DOHH2 (cell line): ENCODE results near the gene MYCBP2.

Experiments used
- H3F3A ChIP-seq: fragments of 200-600 bp; sonication (generic), shearing (Covaris generic); 2 replicates; pipeline ENCODE4 v1.6.0; 2016; ENCODE audit warnings: antibody characterized with exemption, mild to moderate bottlenecking; ENCODE audit not compliant: control insufficient read depth, insufficient read depth
- H3K27ac ChIP-seq: fragments of 200-600 bp; sonication (generic); 2 replicates; pipeline ENCODE4 v1.5.1; 2014; ENCODE audit warnings: low read depth, mild to moderate bottlenecking, low read length, moderate library complexity
- H3K27me3 ChIP-seq: fragments of 200-600 bp; sonication (generic); 2 replicates; pipeline ENCODE4 v1.6.1; 2014; ENCODE audit warnings: mild to moderate bottlenecking, low read length, mixed read lengths; ENCODE audit not compliant: control insufficient read depth
- H3K36me3 ChIP-seq: fragments of 200-600 bp; sonication (generic); 2 replicates; pipeline ENCODE4 v1.6.1; 2014; ENCODE audit warnings: mild to moderate bottlenecking, low read length, moderate library complexity, mixed read lengths; ENCODE audit not compliant: control insufficient read depth
- H3K4me1 ChIP-seq: fragments of 200-600 bp; sonication (generic); 2 replicates; pipeline ENCODE4 v1.6.1; 2014; ENCODE audit warnings: mild to moderate bottlenecking, low read length, mixed read lengths; ENCODE audit not compliant: control insufficient read depth
- H3K4me2 ChIP-seq: fragments of 200-600 bp; sonication (generic); 2 replicates; pipeline ENCODE4 v1.6.0; 2014; ENCODE audit warnings: mild to moderate bottlenecking, low read length, moderate library complexity
- H3K4me3 ChIP-seq: fragments of 200-600 bp; sonication (generic); 2 replicates; pipeline ENCODE4 v1.5.1; 2014; ENCODE audit warnings: mild to moderate bottlenecking, low read length, mixed read lengths
- H3K79me2 ChIP-seq: fragments of 200-600 bp; sonication (generic); 2 replicates; pipeline ENCODE4 v1.6.1; 2014; ENCODE audit warnings: mild to moderate bottlenecking, low read length, mixed read lengths; ENCODE audit not compliant: control insufficient read depth
- H3K9me2 ChIP-seq: fragments of 200-600 bp; sonication (generic); replicated peaks from 2 replicates; pipeline ENCODE4 v1.6.1; 2014; ENCODE audit warnings: mild to moderate bottlenecking, low read length, mixed read lengths; ENCODE audit not compliant: control insufficient read depth
- H3K9me3 ChIP-seq: fragments of 200-600 bp; sonication (generic); 2 replicates; pipeline ENCODE4 v1.6.1; 2014; ENCODE audit warnings: antibody characterized with exemption, low read length, mixed read lengths; ENCODE audit not compliant: control insufficient read depth, insufficient read depth
- H4K20me1 ChIP-seq: fragments of 200-600 bp; sonication (generic); 2 replicates; pipeline ENCODE4 v1.6.0; 2014; ENCODE audit warnings: low read depth, mild to moderate bottlenecking, antibody characterized with exemption, low read length, moderate library complexity; ENCODE audit not compliant: control insufficient read depth, insufficient read depth
- CTCF ChIP-seq: fragments of 200-600 bp; sonication (generic); IDR thresholded peaks from one replicate; pipeline ENCODE4 v1.5.1; 2014; ENCODE audit warnings: antibody characterized with exemption, mild to moderate bottlenecking, low read depth, low read length; ENCODE audit not compliant: poor library complexity, severe bottlenecking
- EZH2phosphoT487 ChIP-seq: fragments of 200-600 bp; sonication (generic); IDR thresholded peaks from 2 replicates; pipeline ENCODE4 v1.6.1; 2017; ENCODE audit warnings: borderline replicate concordance, mild to moderate bottlenecking, antibody characterized with exemption, low read length, moderate library complexity, mixed read lengths

The MYCBP2 gene

GRCh38 chr13:77048681-77049080, 278.2 kb downstream of the MYCBP2 start:
- Histone ChIP-seq H3K4me1 (no peaks in the 10 kb centered on the region), H3K9me3 (no peaks in the 10 kb centered on the region), H3K4me3 (no peak overlapping the region), H3K27ac (no peak overlapping the region), H3K79me2 (no peaks in the 10 kb centered on the region), H3K4me2 (no peak overlapping the region), H3K36me3 (peaks cover 71% of the 10 kb centered on the region), H3K9me2 (no peaks in the 10 kb centered on the region), H4K20me1 (no peaks in the 10 kb centered on the region), H3F3A (0 out of 2 replicates have a peak, but pooled peaks cover 2% of the 10 kb centered on the region), H3K27me3 (no peaks in the 10 kb centered on the region)
- TF ChIP-seq CTCF (no peak), EZH2phosphoT487 (no peak)

GRCh38 chr13:77047649-77048343, 279.1 kb downstream of the MYCBP2 start:
- no peak overlapping the region for H3K27ac ChIP-seq
- H3K4me3 ChIP-seq, result no peak overlapping the region
- H4K20me1 ChIP-seq, result no peaks in the 10 kb centered on the region
- no peaks in the 10 kb centered on the region for H3K9me3 ChIP-seq
- H3K4me1 ChIP-seq, result no peaks in the 10 kb centered on the region
- TF ChIP-seq CTCF (no peak), EZH2phosphoT487 (no peak)
- H3K4me2 ChIP-seq, result no peak overlapping the region
- no peaks in the 10 kb centered on the region for H3K27me3 ChIP-seq
- no peaks in the 10 kb centered on the region for H3K79me2 ChIP-seq
- H3F3A ChIP-seq, result peaks cover 6% of the 10 kb centered on the region; the same call in 1 of the 2 replicates
- peaks cover 66% of the 10 kb centered on the region for H3K36me3 ChIP-seq
- no peaks in the 10 kb centered on the region for H3K9me2 ChIP-seq

GRCh38 chr13:77042566-77043177, 284.2 kb downstream of the MYCBP2 start:
- TF ChIP-seq CTCF, result no peak
- no peak for TF ChIP-seq EZH2phosphoT487
- Histone ChIP-seq H3K4me2 (no peak overlapping the region), H3K9me3 (no peaks in the 10 kb centered on the region), H3K79me2 (no peaks in the 10 kb centered on the region), H3F3A (peaks cover 4% of the 10 kb centered on the region; the same call in 1 of the 2 replicates), H4K20me1 (no peaks in the 10 kb centered on the region), H3K36me3 (peaks cover 23% of the 10 kb centered on the region), H3K4me1 (no peaks in the 10 kb centered on the region), H3K27me3 (no peaks in the 10 kb centered on the region), H3K9me2 (no peaks in the 10 kb centered on the region), H3K27ac (no peak overlapping the region), H3K4me3 (no peak overlapping the region)
